HG03575 (cell line): ENCODE data around the gene CNOT8.
A peak's percentile ranks its signal among the peaks of the same experiment; 100 is the strongest.
"Not testable (repeated sequence)": the region's sequence is repeated elsewhere in the genome, so short reads cannot be mapped to it uniquely, and the experiment has no call there.

Experiments used
- ATAC-seq: cut with Tn5 transposase; IDR thresholded peaks from one replicate; pipeline ENCODE4 v1.9.1; 2021; ENCODE audit not compliant: unreplicated experiment, insufficient number of reproducible peaks, low FRiP score; ENCODE audit errors: extremely low read depth

Gene CNOT8

DNA sequence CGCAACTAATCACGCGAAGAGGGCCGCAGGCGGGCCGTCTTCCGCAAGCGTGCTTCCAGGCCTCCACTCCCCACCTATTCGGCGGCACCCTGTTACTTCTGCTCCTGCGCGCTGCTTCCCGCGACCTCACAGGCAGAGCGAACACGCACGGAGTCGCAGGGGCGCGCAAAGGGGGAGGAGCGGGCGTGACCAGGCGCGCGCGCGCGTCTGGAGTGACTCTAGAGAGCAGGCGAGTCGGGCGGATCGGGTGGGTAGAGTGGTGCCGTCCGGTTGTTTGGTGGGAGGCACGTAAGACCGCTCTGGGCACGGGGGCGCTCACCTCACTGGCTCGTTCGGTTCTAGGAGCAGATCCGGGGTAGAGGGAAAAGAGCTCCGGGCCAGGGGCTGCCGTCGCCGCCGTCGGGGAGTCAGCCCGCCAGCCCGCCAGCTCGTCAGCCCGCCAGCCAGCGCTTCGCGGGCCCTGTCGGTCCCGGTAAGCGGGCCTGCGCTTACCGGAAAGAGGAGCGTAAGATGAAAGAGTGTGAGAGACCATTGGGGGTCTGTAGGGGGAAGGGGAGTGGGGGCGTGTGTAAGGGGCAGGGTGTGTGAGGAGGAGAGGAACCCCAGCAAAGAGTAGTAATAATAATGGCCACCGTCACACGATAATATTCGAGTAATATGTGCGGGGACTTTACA, at the start of gene CNOT8:
Gene CNOT8, plus strand, starts transcription at position 331 of the 675 bp plus-strand sequence. CDS start 4,652 bp downstream, outside the sequence.
- peak; percentile 32 for ATAC-seq

DNA sequence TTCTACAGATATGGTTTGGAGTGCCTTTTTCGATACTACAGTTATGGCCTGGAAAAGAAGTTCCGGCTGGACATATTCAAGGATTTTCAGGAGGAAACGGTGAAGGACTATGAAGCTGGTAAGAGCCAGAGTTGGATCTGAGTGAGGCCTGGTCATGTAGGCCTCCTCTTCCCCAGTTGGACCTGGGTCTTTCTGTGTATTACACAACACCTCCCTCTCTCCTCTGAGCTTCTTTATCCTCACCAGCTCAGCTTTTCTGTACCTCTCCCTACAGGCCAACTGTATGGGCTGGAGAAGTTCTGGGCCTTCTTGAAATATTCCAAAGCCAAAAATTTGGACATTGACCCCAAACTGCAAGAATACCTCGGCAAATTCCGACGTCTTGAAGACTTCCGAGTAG, 47.2 kb upstream of the CNOT8 start:
- ATAC-seq: no peak

DNA sequence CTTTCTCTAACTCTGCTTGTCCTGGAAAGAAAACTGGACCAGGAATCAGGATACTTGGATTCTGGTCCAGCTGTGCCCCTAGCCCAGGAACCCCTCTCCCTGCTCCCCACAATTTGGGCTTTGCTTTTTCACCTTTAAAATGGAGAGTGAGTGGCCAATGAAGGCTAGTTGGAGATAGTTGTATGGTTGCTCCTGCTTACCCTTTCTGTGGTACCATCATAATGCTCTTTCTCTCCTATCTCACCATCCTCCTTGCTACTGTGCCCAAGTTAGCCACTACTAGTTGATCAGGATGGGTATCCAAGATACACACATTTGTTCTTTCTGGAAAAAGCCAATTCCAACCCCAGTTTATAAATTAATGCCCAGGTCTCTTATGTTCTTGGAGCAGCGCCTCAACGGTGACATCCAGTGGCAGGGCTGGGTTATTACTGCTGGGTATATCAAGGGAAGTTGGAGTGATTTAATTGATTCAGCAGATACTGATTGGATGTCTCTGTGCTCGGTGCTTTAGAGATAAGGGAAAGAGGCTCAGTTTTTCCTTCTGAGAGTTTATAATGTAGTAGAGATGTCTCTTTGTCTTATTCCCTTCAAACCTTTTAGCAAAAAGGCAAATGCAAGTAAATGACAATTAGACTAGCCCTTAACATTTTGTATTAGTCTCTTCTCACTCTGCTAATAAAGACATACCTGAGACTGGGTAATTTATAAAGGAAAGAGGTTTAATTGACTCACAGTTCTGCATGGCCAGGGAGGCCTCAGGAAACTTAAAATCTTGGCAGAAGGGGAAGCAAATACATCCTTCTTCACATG, 46.6 kb upstream of the CNOT8 start:
- no peak for ATAC-seq

DNA sequence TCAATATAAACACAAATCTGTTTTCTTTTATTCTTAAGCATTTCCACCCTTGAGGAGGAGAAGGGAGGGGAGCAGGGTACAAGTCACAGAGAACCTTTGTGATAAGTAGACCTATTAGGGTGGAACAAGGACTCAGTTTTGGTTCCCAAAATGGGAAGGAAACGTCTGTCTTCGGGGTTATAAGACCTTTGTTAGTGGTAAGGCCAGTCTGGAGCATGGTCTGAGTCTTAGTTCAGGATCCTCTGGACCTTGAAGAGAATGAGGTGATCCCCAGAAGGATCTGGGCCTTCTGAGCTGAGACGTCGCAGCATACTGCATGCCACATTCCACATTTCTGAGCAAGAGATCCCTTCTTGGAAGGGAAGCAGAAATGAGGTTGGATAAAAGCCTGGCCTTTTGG, 45.3 kb upstream of the CNOT8 start:
- no peak for ATAC-seq

DNA sequence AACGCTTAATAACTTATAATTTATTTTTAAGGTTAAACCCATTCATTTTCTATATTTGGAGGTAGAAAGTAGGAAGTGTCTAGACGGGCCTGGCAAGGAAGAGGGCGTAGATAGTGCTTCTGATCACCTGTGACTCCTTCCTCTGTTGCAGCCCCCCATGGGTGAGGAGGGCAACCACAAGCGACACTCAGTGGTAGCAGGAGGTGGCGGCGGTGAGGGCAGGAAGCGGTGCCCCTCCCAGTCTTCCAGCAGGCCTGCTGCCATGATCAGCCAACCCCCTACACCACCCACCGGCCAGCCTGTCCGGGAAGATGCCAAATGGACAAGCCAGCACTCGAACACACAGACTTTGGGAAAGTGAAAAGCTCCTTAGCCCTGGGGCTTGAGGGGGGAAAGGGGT, 44.7 kb upstream of the CNOT8 start:
- ATAC-seq: no peak

DNA sequence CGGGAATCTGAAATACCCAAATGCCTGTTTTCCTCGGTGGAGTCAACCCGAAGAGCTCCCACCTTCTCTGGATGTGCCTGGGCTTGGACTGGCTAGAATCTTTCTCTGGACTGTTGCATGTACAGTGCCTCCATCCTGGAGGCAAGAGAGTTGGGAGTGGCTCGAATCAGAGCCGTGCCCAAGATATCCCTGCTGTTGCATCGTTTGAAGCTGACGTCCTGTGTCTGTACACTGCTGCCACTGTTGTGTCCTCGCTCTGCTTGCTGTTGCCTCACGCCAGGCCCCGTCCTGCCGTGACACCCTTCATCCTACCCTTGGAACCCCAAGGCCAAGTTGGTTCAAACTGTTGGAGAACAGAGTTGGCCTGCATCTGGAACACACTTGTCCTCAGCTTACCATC, 43.4 kb upstream of the CNOT8 start:
- no peak for ATAC-seq

DNA sequence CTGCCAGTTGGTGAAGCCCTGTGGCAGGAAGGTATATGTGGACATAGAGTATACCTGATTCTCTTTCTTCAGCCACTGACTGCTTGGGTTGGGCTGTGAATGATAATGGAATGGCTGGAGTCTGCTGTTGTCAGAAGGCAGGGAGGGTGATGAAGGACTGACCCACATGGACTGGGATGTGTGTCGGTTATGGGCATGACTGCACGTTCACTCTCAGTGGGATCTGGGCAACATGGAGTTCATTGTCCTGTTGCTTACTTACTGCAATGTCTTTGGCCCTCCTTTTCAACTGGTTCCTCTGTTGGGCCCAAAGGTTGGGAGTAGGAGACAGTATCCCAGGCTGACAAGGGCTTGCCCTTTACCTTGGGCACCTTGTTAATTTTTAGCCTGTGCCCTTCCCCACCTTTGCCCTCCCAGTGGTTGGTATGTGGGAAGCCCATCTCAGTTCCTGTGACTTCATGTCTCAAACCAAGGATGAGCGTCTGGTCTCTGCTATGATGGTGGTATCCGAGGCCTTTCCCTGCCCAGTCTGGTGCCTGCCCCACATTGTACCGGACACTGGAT, 42.7 kb upstream of the CNOT8 start:
- ATAC-seq: no peak

DNA sequence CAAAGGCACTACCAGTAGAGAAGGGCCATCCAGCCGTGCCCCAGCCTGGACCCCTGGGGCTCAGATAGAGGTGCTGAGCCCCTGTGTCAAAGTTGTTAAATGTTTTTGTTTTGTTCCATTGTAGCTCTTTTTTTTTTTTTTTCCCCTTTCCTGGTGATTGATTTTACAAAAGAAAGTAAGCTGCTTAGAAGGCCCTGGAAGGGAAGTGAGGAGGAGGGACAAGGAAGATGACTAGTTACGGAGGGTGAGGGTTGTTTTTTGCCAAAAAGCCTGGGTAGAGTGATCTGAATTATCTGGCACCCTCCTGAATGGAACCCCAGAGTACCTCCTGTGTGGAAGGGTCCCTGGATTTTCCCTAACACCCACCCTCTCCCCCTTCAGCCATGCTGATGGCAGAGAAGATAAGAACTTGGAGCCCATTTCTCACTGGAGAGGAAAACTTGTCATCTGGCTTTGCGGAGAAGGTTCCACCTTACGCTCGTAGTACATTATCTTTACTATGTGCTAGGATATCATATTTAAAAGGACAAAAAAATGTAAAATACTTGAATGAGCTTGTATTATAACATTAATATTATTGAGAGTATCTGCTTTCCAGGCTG, 41.4 kb upstream of the CNOT8 start:
- ATAC-seq: no peak

DNA sequence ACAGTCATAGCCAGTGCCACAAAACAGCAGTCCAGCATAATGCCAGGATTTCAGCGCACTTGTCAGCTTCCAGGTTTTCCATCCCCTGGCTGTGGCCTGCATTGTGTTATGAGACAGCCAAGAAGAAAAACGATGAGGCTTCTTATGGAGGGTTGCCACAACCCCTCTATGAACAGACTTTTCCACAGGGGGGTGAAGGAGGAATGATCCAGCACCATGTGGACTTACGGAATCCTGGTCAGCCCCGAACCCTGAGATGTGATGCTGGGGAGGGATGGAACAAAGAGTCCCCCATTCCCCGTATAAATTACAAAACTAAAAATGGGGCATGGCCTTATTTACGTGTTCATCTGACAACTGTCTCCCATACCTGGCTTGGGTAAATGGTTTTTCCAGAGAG, 40.6 kb upstream of the CNOT8 start:
- no peak for ATAC-seq

DNA sequence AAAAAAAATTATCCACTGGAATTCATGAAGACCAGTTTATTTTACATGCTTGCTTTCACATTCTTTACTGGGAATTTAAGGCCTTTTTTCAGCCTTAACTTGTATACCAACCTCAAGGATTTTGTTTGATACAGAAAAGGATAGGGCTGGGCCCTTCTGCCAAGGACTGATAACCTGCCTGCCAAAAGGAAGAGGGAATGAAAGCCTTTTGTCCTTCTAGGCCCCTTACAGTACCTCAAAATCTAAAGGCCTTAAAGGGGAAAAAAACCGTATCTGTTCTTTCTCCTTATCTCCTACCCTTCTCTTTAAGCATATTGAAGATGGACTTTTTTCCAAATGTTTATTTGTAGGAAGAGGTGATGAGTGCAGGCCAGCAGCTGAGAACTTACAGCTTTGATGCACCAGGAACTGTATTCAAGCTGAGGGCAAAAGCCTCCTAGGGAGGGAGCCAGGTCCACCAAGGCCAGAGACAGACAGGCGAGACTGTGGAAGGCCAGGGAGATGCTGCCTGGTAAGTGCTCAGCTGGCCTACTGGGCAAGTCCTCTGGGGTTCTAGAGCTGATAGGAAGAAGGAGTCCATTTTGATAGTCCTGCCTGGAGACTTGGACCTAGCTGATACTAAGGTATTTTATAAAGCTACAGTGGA, 39.8 kb upstream of the CNOT8 start:
- ATAC-seq: no peak

DNA sequence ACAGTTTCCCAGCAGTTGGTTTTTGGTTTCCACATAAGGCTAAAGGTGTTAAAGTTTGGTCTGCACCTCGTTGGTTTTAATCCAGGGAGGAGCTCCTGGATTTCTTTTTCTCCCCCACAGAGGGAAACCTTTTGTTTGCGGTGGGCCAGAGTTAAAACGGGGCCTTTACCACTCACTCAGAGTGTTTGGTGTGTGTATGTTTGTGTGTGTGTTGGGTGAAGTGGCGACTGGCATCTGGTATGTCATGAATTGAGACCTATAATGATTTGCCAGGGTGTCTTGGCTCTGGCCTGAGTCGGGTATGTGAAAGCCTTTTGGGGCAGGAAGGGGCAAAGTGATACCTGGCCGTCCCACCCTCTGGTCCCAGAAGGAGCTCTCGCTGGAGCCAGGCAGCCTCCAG, 38.9 kb upstream of the CNOT8 start:
- ATAC-seq: no peak

DNA sequence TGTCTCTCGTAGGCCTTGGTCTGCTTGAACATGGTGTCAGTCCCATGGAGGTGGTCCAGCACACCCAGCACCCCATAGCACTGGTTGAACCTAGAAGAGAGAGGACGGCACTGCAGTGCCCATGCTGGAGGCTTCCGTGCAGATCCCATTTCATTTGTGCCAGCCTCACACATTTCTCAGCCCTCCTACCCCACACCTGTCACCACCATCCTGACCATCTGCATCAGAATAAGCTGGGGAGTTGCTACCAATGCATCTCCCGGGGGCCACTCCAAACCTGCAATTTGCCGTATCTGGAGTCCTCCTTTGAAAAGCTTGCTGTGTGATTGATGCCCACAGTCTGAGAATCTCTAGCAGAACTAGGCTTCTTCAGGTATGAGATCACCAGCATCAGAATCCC, 38.0 kb upstream of the CNOT8 start:
- ATAC-seq: no peak

DNA sequence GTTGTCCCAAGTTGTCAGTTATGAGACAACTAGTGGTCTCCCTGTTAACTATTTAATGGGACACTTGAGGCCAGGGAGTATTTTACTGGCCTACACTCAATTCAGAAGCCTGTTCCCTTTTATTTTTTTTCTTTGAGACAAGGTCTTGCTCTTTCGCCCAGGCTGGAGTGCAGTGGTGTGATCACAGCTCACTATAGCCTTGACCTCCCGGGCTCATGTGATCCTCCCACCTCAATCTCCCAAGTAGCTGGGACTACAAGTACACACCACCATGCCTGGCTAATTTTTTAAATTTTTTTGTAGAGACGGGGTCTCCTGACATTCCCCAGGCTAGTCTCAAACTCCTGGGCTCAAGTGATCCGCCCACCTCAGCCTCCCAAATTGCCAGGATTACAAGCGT, 35.5 kb upstream of the CNOT8 start:
- not testable (repeated sequence) for ATAC-seq

DNA sequence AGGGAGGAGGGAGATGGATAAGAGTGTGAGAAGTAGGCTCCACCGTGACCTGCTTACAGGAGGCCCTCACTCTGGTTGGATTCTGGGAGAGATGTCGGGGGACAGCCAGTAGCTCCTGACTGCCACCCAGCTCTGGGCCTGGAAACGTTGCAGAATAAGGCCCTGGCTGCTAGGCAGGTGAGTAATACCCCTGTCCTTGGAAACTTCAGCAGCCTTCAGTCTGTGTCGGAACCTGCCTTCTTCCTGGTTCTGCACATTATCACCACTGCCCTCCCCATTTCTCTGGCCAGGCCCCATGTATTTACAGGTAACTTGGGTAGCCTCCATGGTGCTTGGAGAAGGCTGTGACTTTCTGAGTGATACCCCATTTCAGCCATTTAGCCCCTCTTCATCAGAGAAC, 34.8 kb upstream of the CNOT8 start:
- no peak for ATAC-seq

DNA sequence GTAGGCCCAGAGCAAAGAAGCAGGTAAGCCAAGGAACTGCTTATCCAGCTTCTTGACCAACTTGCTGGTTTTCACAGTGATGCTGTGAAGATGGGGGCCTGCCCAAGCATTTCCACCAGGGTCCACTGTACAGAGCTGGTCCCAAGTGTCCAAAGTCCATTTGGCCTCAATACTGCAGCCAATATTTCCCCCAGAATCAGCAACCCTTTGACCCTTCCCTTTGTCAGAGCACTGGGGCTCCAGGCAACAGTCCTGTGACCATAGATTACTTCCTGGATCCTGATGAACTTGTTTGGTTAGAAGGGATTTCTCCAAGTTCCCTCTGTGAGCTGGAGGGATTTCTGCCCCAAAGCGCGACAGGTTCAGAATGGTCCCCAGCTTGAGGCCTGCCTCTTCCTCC, 34.4 kb upstream of the CNOT8 start:
- ATAC-seq: no peak

DNA sequence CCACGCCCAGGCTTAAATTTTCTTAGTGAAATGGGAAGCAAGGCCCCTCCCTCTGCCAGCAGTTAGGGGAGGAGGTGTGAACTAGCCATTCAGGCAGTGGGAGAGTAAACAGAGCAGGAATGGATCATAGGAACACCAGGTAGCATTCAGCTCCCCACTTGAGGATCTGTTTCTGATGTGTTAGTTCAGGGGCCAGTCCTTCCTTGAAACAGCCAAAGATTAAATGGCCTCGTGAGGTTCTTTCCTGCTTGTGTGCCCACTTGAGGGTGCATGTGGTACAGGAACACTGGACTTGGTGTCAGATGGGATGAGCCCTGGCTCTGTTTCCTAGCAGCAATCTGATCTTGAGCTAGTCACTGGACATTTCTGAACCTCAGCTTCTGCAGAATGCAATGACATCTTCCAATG, 29.2 kb upstream of the CNOT8 start:
- no peak for ATAC-seq

DNA sequence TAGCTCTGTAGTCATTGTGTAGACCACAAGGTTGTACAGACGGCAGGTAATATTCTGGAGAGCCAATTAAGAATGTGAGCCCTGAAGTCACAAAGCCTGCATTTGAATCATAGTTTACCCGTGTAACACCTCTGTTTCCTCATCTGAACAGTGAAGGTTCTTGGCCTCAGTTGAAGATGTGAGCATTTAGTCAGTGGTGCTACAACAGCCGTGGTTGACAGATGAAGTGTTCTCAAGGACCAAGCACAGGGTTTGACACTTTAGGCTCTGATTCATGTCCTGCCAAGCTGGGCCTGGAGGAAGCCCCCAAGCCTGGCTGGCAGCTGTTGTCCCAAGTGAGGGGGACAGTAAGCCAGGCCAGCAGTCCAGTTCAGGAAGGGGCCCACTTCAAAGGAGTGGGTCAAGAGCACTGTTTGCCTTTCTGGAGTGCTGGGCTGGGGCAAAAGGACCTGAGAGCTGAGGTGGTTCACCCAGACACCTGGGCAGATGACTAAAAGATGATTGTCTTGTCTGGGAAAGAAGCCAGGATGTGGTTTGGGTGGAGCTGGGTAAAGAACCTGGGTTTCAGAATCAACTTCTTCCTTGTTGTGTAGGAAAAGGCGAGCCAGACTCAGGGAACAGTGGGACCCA, 28.7 kb upstream of the CNOT8 start:
- ATAC-seq: no peak

DNA sequence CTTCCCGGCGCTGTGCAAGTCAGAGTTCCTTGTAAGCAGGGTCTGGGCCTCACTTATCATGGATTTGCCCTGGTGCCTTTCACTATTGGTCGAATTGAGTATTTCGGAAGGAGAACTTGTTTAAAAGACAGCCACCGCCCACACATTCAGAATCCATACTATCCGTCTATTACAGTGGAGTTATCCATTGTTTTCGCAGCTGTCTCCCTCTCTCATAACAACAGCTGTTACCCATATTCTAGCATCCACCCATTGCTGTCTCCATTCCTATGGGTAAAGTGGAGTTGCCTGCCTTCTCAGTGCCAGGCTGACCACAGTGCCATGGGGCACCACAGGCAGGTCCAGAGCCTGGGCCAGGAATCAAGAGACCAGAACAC, 28.2 kb upstream of the CNOT8 start:
- ATAC-seq: no peak

DNA sequence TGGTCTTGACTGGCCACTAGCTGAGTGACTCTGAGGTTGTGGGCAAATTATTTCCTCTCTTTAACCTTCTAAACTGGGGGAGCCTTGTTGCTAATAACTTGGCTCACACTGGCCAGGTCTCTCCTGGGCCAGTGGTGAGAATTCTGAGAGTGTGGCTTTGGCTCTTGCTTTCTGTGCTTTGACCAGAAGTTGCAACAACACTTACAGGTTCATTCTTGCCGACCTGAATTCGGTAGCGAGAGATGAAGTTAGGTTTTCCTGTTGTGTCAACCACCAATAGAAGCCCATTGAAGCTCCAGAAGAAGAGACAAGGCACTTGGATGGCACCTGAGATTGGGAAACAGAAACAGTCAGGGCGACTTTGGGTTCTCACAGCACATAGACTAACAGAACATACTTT, 27.8 kb upstream of the CNOT8 start:
- no peak for ATAC-seq
